CD4-positive, CD25-positive, alpha-beta regulatory T cell (primary cell): ENCODE measurements around the gene CCDC47. TPM values are rescaled to one million over a fixed set of nuclear protein-coding genes. Genes with fewer than 3 reads are reported as not detected.
A peak's percentile ranks its signal among the peaks of the same experiment; 100 is the strongest.
"Not testable (repeated sequence)": the region's sequence is repeated elsewhere in the genome, so short reads cannot be mapped to it uniquely, and the experiment has no call there.

Source experiments
- ATAC-seq, 2 donors: fragments of 150-1000 bp; cut with Tn5 transposase; one replicate each; pipeline ENCODE4 v1.10.0; 2021; ENCODE audit warnings: low read depth in 2 of 2, moderate number of reproducible peaks in 2 of 2, moderate library complexity in 1 of 2
- DNase-seq, 3 donors: peaks; one replicate each; pipeline versions ENCODE4 v3.0.0 to v3.0.0-alpha.2; 2012 to 2022; ENCODE audit warnings: mixed read lengths in 1 of 3
- H3K27ac ChIP-seq: one replicate; pipeline ENCODE4 v1.7.0; 2013; ENCODE audit warnings: mild to moderate bottlenecking, low read length; ENCODE audit not compliant: insufficient read depth, poor library complexity, severe bottlenecking
- H3K27me3 ChIP-seq: one replicate; pipeline ENCODE4 v1.7.0; 2013; ENCODE audit warnings: low read length; ENCODE audit not compliant: control insufficient read depth, insufficient read depth
- H3K36me3 ChIP-seq: one replicate; pipeline ENCODE4 v1.7.0; 2013; ENCODE audit warnings: mild to moderate bottlenecking, low read length, moderate library complexity; ENCODE audit not compliant: control insufficient read depth, insufficient read depth
- H3K4me1 ChIP-seq: 2 replicates; pipeline ENCODE4 v1.7.0; 2013; ENCODE audit warnings: mild to moderate bottlenecking, low read length; ENCODE audit not compliant: insufficient read depth, control insufficient read depth, poor library complexity, severe bottlenecking
- H3K4me3 ChIP-seq: one replicate; pipeline ENCODE4 v1.7.0; 2013; ENCODE audit warnings: low read depth, mild to moderate bottlenecking, low read length, moderate library complexity
- H3K9me3 ChIP-seq, 2 experiments: 1 replicate in 1 of 2; 2 replicates in 1 of 2; pipeline ENCODE4 v1.7.0; 2013; ENCODE audit warnings: low read length in 2 of 2, mild to moderate bottlenecking in 1 of 2, moderate library complexity in 1 of 2; ENCODE audit not compliant: control insufficient read depth in 2 of 2
- H3K27ac Mint-ChIP-seq, 3 donors: one replicate each; pipeline ENCODE4 v1.8.0; 2020 to 2022; ENCODE audit warnings: mild to moderate bottlenecking in 3 of 3, mixed read lengths in 3 of 3, moderate library complexity in 2 of 3
- H3K27me3 Mint-ChIP-seq: one replicate; pipeline ENCODE4 v1.8.0; 2022; ENCODE audit warnings: mild to moderate bottlenecking, mixed read lengths
- H3K36me3 Mint-ChIP-seq: one replicate; pipeline ENCODE4 v1.8.0; 2020; ENCODE audit warnings: mixed read lengths
- H3K4me1 Mint-ChIP-seq, 4 donors: one replicate each; pipeline ENCODE4 v1.8.0; 2020 to 2022; ENCODE audit warnings: mixed read lengths in 4 of 4, mild to moderate bottlenecking in 1 of 4
- H3K4me3 Mint-ChIP-seq, 4 donors: one replicate each; pipeline ENCODE4 v1.8.0; 2020 to 2022; ENCODE audit warnings: mild to moderate bottlenecking in 4 of 4, mixed read lengths in 4 of 4, moderate library complexity in 3 of 4
- H3K9me3 Mint-ChIP-seq, 7 donors: one replicate each; pipeline ENCODE4 v1.8.0; 2020 to 2022; ENCODE audit warnings: mixed read lengths in 7 of 7, mild to moderate bottlenecking in 3 of 7, moderate library complexity in 2 of 7
- polyA plus RNA-seq, 4 donors: library from polyadenylated mRNA; unstranded; fragments of 300-500 nt; fragmentation: Illumina TruSeq; gene quantifications; one replicate each; pipeline ENCODE4 v1.2.3, GENCODE V29; 2021
- total RNA-seq: library from RNA; stranded (reverse); gene quantifications from one replicate; pipeline ENCODE4 v1.2.3, GENCODE V29; 2022

CCDC47 gene
- total and polyA plus RNA-seq, 5 donors from 2014 or later: 35.4 to 47.9 (median 36.4) TPM

DNA sequence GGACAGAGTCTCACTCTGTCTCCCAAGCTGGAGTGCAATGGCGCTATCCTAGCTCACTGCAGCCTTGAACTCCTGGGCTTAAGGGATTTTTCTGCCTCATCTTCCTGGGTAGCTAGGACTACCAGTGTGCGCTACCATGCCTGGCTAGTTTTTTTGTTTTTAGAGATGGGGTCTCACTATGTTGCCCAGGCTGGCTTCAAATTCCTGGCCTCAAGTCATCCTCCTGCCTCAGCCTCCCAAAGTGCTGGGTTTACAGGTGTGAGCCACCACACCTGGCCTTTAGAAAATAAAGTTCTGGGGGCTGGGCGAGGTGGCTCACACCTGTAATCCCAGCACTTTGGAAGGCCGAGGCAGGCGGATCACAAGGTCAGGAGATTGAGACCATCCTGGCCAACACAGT, 53.2 kb downstream of the CCDC47 start:
- DNase-seq, H3K36me3 Mint-ChIP-seq, H3K4me1 ChIP-seq, H3K27ac ChIP-seq, H3K4me3 ChIP-seq, H3K27me3 ChIP-seq, H3K4me1 Mint-ChIP-seq, H3K9me3 Mint-ChIP-seq, H3K27me3 Mint-ChIP-seq, H3K4me3 Mint-ChIP-seq, H3K27ac Mint-ChIP-seq, H3K36me3 ChIP-seq, ATAC-seq, H3K9me3 ChIP-seq: not testable (repeated sequence)

DNA sequence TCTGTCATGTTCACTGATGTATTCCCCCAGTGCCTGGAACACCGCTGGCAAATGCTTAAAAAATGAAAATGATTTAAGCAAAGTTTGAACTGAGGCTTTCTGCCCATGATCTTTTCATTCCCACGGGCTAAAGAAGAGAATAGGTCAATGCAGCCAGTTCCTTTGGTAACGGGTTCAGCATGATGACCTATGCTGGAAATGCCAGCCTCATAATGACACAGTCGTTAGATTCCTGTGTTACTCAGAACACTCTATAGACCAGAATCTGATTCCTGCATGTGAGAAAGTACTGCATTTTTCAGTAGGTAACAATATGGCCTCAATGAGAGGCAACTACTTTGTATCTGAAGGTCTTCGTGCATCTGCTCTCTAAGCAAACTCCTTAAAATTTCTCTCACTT, 54.4 kb downstream of the CCDC47 start:
- Mint-ChIP-seq H3K4me3 (no peak overlapping the region), H3K27me3 (no peaks in the 10 kb centered on the region), H3K36me3 (peaks cover 8% of the 10 kb centered on the region), H3K9me3 (no peaks in the 10 kb centered on the region), H3K27ac (peak overlapping the region in 1 of 3 donors; percentile 28), H3K4me1 (peaks cover 0 to 8% (median 6%) of the 10 kb centered on the region in 4 donors)
- no peaks in the 10 kb centered on the region for H3K9me3 ChIP-seq
- H3K4me3 ChIP-seq: no peak overlapping the region
- H3K36me3 ChIP-seq: peaks cover 8% of the 10 kb centered on the region
- DNase-seq (no peak), ATAC-seq (no peak)
- H3K27me3 ChIP-seq: no peaks in the 10 kb centered on the region
- no peaks in the 10 kb centered on the region for H3K4me1 ChIP-seq
- no peak overlapping the region for H3K27ac ChIP-seq

DNA sequence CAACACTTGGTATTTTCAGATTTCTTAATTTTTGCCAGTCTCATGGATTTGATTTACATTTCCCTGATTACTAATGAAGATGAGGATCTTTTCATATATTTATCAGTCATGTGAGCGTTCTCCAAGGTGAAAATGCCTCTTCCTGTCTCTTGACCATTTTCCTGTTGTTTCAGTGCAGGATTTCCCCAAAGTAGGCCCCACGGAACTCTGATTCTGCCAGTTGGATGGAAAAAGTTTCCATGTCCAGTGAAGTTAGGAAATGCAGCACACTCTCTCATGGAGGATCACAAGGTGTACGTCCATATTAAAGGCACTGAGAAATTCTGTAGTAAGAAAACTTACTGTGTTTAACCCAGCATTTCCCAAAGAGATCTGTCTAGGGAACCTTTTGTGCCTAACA, 57.0 kb downstream of the CCDC47 start:
- Mint-ChIP-seq H3K27me3 (no peaks in the 10 kb centered on the region), H3K27ac (peak overlapping the region in 2 of 3 donors; percentile 38 to 75), H3K4me3 (no peak overlapping the region), H3K4me1 (peaks cover 0 to 5% (median 2%) of the 10 kb centered on the region in 4 donors), H3K36me3 (peaks cover 13% of the 10 kb centered on the region), H3K9me3 (no peaks in the 10 kb centered on the region)
- DNase-seq (no peak), ATAC-seq (no peak)
- H3K27me3 ChIP-seq: no peaks in the 10 kb centered on the region
- H3K27ac ChIP-seq: no peak overlapping the region
- no peak overlapping the region for H3K4me3 ChIP-seq
- H3K4me1 ChIP-seq: no peaks in the 10 kb centered on the region
- H3K9me3 ChIP-seq: no peaks in the 10 kb centered on the region
- peaks cover 17% of the 10 kb centered on the region for H3K36me3 ChIP-seq

DNA sequence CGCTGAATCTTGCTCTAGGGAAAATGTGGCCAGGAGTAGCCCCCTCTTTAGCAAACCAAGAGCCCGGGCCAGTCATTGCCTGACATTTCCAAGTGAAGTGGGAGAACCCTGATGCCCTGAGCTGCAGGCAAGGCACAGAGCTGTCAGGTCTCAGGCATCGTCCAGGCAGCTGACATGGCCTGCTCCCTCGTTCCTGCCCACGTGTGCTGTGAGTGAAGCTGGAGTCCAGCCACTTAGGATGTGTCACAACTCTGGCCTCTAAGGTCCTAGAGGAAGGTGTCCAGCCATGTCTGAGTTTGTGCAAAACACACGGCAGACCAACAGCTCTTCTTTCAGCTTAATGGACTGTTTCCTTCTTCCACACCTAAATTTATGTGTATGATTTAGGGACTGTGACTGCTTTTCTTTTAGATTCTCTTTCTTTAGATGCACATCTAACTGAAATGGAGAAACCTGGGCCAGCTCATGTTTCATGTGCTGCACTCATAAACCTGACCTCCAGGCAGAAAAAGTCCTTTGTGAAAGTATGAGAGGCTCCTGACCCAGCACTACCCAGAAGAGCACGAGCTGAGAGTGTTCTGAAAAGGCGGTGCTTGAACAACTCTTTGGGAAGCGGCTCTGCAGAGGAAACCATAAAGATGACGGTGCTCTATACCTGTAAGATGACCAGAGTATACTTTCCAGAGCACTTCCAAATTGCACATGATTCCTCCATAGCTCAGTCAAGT, 58.7 kb downstream of the CCDC47 start:
- Histone ChIP-seq H3K4me3 (no peak overlapping the region), H3K27ac (no peak overlapping the region), H3K4me1 (peaks cover 6% of the 10 kb centered on the region), H3K27me3 (no peaks in the 10 kb centered on the region), H3K36me3 (peaks cover 17% of the 10 kb centered on the region), H3K9me3 (no peaks in the 10 kb centered on the region)
- Mint-ChIP-seq H3K36me3 (peaks cover 13% of the 10 kb centered on the region), H3K27me3 (no peaks in the 10 kb centered on the region), H3K4me1 (peaks cover 7 to 16% (median 11%) of the 10 kb centered on the region in 4 donors), H3K27ac (peak overlapping the region in 2 of 3 donors; percentile 71 to 82), H3K9me3 (no peaks in the 10 kb centered on the region), H3K4me3 (no peak overlapping the region)
- ATAC-seq: no peak
- no peak for DNase-seq

DNA sequence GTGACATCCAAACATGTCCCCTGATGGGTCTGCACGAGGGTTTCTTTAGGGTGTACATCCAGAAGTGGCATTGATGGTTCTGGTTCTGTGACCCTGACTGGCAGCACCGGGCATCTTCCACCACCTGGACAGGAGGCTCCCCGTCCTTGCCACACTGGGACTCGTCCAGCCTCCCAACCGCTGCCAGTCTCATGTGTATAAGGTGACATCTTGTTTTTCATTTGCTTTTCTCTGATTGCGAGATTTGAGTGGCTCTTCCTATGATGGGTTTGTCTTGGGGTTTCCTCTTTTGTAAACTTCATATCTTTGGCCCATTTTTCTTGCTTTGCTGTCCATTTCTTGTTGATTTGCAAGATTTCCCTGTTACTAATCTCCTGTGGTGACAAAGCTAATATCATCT, 64.3 kb downstream of the CCDC47 start:
- no peak for ATAC-seq
- H3K36me3 Mint-ChIP-seq: peaks cover 10% of the 10 kb centered on the region
- Histone ChIP-seq H3K27me3 (no peaks in the 10 kb centered on the region), H3K4me1 (peaks cover 52% of the 10 kb centered on the region), H3K9me3 (no peaks in the 10 kb centered on the region), H3K4me3 (no peak overlapping the region), H3K36me3 (peaks cover 14% of the 10 kb centered on the region), H3K27ac (no peak overlapping the region)
- H3K4me3 Mint-ChIP-seq: peak overlapping the region in 3 of 4 donors; percentile 51 to 76 (median 74)
- H3K4me1 Mint-ChIP-seq: peaks cover 24 to 64% (median 49%) of the 10 kb centered on the region in 4 donors
- DNase-seq: no peak
- H3K27ac Mint-ChIP-seq: peak overlapping the region; percentile 80 to 87 (median 84)
- H3K27me3 Mint-ChIP-seq: no peaks in the 10 kb centered on the region
- no peaks in the 10 kb centered on the region for H3K9me3 Mint-ChIP-seq

DNA sequence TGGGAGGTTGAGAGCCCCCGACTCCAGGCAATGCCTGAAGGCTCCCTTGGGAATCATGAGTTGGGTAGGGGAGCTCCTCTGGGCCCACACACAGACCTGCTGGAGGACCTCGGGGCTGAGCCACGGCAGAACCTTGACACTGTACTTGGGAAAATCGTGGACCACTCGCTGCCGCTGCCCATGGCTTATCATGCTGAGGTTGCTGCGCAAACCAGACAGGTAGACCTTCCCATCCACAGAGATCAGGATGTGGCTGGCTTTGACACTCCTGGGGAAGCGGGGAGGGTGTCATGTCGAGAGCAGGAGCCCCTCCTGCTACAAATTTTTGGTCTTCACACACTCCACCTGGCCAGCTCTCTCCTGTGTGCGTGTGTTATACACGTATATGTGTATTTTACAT, 66.2 kb downstream of the CCDC47 start:
- H3K36me3 Mint-ChIP-seq: peaks cover 21% of the 10 kb centered on the region

DNA sequence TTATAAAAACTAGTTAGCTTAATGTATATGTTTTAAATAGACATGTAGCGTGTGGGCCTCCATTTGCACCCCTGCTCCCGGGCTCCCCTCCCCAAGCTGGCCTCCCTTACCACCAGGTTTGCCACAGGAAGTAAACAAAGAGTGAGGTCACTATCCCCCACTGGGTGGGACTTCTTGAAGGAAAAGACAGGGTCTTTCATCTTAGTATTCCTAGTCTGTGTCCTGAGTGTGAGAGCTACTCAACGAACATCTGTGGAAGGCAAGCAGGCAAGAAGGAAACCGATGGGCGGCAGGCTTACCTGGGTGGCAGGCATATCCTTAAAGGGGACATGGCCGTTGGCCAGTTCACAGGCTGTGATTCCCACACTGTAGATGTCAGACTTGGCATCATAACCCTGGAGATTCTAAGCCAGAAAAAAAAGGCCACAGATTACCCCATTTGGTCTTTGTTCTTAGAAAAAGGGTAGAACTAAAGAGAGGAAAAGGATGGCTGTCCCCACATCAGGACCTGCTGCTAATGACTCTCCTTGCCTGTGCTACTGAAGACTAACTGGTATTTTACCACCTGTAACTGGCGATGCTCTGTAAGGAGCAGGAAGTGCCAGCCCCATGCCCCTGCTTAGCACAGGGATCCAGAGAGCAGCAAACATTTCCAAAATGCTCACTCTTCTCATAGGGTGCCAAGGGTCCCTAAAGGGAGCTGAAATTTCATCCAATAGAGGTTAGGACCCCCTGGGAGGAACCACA, 66.9 kb downstream of the CCDC47 start:
- Mint-ChIP-seq H3K9me3 (peaks cover 0 to 2% (median 0%) of the 10 kb centered on the region in 7 donors), H3K4me3 (peak overlapping the region; percentile 76 to 100 (median 80)), H3K36me3 (peaks cover 21% of the 10 kb centered on the region), H3K4me1 (peaks cover 29 to 89% (median 66%) of the 10 kb centered on the region in 4 donors), H3K27me3 (peaks cover 7% of the 10 kb centered on the region), H3K27ac (peak overlapping the region; percentile 93 to 95 (median 95))
- ATAC-seq (no peak), DNase-seq (peak in 2 of 3 donors; percentile 12 to 26)
- Histone ChIP-seq H3K4me1 (peaks cover 77% of the 10 kb centered on the region), H3K9me3 (no peaks in the 10 kb centered on the region), H3K36me3 (no peaks in the 10 kb centered on the region), H3K27me3 (no peaks in the 10 kb centered on the region), H3K27ac (peak overlapping the region; percentile 63), H3K4me3 (peak overlapping the region; percentile 53)

More for the DNA sequence above, 66.2 kb downstream of the CCDC47 start:
- H3K4me3 ChIP-seq: peak overlapping the region; percentile 53
- peaks cover 29 to 83% (median 64%) of the 10 kb centered on the region in 4 donors for H3K4me1 Mint-ChIP-seq
- ATAC-seq: no peak
- H3K4me3 Mint-ChIP-seq: peak overlapping the region; percentile 38 to 100 (median 69)
- H3K27me3 Mint-ChIP-seq: peaks cover under 1% of the 10 kb centered on the region
- H3K9me3 Mint-ChIP-seq: no peaks in the 10 kb centered on the region
- no peaks in the 10 kb centered on the region for H3K9me3 ChIP-seq
- peaks cover 2% of the 10 kb centered on the region for H3K36me3 ChIP-seq
- no peaks in the 10 kb centered on the region for H3K27me3 ChIP-seq
- no peak for DNase-seq
- H3K4me1 ChIP-seq: peaks cover 72% of the 10 kb centered on the region
- peak overlapping the region; percentile 78 to 95 (median 95) for H3K27ac Mint-ChIP-seq
- peak overlapping the region; percentile 63 for H3K27ac ChIP-seq
